Adrenal gland (tissue), 5 donors: Measurements from ENCODE around the gene KCNA3.

Source experiments
- POLR2A ChIP-seq, 2 donors: fragments of 450-650 bp; IDR thresholded peaks; one replicate each; pipeline ENCODE4 v1.6.1; 2017; ENCODE audit warnings: antibody characterized with exemption in 2 of 2, mild to moderate bottlenecking in 2 of 2, moderate library complexity in 1 of 2
- TF ChIP-seq, protein P1 (sequence below), 6 experiments: fragments of 450-650 bp in 4 of 6; fragments of 200-600 bp in 2 of 6; sonication (generic) in 1 of 6; IDR thresholded peaks; 1 replicate in 5 of 6; 2 replicates in 1 of 6; pipeline versions ENCODE4 v1.5.1 to v1.8.0; 2016 to 2021; ENCODE audit warnings: antibody characterized with exemption in 6 of 6, mild to moderate bottlenecking in 2 of 6, moderate library complexity in 1 of 6
- donor health status: DM: no; HTN: no; CAD: no.

DNA sequence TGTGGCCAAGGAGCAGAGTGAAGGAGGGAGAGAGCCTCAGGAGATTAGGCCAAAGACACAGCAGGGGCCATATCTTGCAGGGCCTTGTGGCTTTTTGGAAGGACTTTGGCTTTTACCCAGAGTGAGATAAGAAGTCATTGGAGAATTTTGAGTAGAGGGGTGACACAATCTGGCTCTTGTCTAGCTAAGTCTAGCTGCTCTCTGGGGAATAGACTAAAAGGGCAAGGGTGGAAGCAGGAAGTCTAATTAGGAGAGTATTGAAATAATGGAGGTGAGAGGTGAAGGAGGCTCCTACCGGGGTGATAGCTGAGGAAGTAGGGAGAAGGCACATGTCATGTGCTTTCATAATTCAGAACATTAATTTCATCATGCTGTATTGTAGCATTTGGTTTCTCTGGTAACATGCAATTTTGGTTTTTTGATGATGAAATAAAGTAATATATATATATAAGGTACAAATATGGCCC lies 34.3 kb upstream of the KCNA3 start:
- TF ChIP-seq, protein P1, sequence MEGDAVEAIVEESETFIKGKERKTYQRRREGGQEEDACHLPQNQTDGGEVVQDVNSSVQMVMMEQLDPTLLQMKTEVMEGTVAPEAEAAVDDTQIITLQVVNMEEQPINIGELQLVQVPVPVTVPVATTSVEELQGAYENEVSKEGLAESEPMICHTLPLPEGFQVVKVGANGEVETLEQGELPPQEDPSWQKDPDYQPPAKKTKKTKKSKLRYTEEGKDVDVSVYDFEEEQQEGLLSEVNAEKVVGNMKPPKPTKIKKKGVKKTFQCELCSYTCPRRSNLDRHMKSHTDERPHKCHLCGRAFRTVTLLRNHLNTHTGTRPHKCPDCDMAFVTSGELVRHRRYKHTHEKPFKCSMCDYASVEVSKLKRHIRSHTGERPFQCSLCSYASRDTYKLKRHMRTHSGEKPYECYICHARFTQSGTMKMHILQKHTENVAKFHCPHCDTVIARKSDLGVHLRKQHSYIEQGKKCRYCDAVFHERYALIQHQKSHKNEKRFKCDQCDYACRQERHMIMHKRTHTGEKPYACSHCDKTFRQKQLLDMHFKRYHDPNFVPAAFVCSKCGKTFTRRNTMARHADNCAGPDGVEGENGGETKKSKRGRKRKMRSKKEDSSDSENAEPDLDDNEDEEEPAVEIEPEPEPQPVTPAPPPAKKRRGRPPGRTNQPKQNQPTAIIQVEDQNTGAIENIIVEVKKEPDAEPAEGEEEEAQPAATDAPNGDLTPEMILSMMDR (IDR thresholded peaks at IDR 0.05) = no peak
- TF ChIP-seq POLR2A (IDR thresholded peaks at IDR 0.05) = no peak
